GM12891 (cell line): ENCODE measurements around the gene TPD52L2.

Source experiments
- DNase-seq: peaks from one replicate; pipeline ENCODE4 v3.0.0; 2011; ENCODE audit warnings: low spot score; ENCODE audit not compliant: insufficient read length
- FAIRE-seq: peaks from 2 replicates; lab custom pipeline; 2011; peaks lifted over from hg19 to GRCh38; lab: Jason Lieb, UNC
- PAX5 ChIP-seq: IDR thresholded peaks from 2 replicates; pipeline ENCODE4 v1.6.1; 2011; ENCODE audit warnings: low read length, moderate library complexity, mild to moderate bottlenecking; ENCODE audit not compliant: insufficient read depth, severe bottlenecking
- POLR2A ChIP-seq: IDR thresholded peaks from 2 replicates; pipeline ENCODE4 v1.6.1; 2011; ENCODE audit warnings: low read depth, low read length, control low read depth
- POLR2AphosphoS5 ChIP-seq: IDR thresholded peaks from 2 replicates; pipeline ENCODE4 v1.6.1; 2011; ENCODE audit warnings: low read depth, low read length, control low read depth
- POU2F2 ChIP-seq: IDR thresholded peaks from 2 replicates; pipeline ENCODE4 v1.6.1; 2011; ENCODE audit warnings: low read depth, mild to moderate bottlenecking, control low read depth, low read length, moderate library complexity
- SPI1 ChIP-seq: IDR thresholded peaks from 2 replicates; pipeline ENCODE4 v1.6.1; 2011; ENCODE audit warnings: low read depth, low read length, control low read depth
- TAF1 ChIP-seq: IDR thresholded peaks from 2 replicates; pipeline ENCODE4 v1.6.1; 2011; ENCODE audit warnings: low read depth, low read length, control low read depth

The TPD52L2 gene

DNA sequence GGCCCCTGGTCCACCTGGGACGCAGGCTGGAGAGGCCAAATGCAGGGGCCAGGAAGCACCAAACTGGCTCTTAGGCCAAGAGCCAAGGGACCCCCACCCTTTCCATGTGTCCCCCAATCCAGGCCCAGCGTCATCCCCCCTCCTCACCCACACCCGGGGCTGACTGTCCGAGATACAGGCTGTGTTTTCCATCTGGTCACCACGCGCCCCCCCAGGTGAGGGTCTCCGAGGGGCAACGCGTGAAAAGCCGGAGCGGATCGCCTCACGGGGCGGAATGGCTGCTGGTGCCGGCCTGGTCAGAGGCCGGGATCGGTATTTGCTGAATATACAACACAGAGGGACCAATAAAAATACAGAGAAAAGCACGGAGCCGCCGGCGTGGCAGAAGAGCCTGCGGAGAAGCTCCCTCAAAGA, 9.0 kb upstream of the TPD52L2 start:
- FAIRE-seq = no peak
- no peak for TF ChIP-seq SPI1
- TF ChIP-seq POLR2A = no peak
- no peak for TF ChIP-seq TAF1
- TF ChIP-seq POU2F2 = no peak
- no peak for TF ChIP-seq POLR2AphosphoS5
- TF ChIP-seq PAX5 = no peak

DNA sequence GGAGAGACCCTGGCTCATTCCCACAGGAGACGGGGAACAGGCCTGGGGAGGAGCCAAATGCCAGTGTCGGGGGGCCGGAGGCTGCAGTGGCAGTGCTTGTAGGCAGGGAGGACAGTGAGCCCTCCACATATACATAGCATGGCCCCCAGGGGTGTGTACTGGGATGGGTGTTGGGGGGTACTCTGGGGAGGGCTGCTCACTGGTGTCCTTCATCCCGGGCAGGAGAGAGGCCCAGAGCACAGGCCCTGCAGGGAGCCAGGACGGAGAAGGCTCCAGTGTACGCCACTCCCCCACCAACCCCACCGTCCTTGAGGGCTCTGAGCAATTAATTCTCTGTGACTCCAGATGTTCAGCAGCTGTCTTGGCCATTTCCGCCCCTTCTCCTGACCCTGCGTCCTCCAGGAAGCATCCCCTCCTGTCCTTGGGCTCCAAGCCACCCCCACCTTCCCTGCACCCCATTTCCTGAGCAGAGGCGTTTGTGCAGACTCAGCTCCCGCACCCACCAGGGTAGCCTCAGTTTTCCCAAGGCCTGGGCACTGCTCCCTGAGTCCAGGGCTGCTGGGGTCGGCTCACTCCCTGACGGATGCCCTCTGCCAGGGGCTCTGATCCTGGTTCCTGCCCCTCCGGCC, 7.2 kb upstream of the TPD52L2 start:
- FAIRE-seq = peak; percentile 38

More for the DNA sequence above, 9.0 kb upstream of the TPD52L2 start:
- no peak for DNase-seq

DNA sequence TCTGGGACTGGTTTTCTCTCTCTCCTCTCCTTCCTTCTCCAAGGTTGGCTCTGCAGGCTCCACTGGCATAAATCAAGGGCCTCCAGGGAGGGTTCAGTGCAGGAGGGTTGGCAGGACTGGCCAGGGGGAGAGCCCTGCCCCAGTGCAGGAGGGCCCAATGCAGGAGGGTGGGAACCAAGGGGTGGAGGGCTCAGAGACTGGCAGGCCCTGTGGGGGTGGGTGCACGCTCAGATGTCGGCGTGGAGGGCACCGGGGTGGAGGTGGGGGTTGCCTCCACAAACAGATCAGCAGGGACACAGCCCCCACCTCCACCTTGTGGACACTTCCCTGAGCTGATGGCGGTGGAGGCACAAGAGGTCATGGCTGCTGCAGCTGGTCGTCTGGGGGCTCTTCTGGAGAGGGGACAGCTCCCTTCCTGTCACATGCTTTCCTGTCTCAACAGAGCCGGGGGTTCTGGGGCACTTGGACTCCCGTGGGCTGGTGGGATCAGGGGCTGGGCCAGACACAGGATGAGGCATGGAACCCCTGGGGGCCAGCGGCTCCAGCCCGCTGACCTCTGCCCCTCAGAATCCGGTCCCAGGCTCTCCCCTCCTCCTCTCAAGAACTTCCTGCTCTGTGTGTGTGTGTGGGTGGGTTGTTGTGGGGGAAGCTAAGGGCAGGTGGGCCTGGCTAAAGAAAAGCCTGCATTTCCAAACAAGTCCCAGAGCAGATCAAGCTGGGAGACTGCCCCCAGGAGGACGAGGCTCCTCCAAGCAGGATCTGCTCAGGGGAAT, 6.5 kb upstream of the TPD52L2 start:
- no peak for DNase-seq
- TF ChIP-seq POU2F2 (no peak), POLR2AphosphoS5 (no peak), POLR2A (no peak), TAF1 (no peak), SPI1 (no peak), PAX5 (no peak)
- peak; percentile 75 for FAIRE-seq

More for the DNA sequence above, 7.2 kb upstream of the TPD52L2 start:
- DNase-seq = no peak
- TF ChIP-seq TAF1 (no peak), POLR2A (0 out of 2 replicates have a peak, but pooled peaks have one; percentile 10), POU2F2 (no peak), POLR2AphosphoS5 (no peak), PAX5 (no peak)

DNA sequence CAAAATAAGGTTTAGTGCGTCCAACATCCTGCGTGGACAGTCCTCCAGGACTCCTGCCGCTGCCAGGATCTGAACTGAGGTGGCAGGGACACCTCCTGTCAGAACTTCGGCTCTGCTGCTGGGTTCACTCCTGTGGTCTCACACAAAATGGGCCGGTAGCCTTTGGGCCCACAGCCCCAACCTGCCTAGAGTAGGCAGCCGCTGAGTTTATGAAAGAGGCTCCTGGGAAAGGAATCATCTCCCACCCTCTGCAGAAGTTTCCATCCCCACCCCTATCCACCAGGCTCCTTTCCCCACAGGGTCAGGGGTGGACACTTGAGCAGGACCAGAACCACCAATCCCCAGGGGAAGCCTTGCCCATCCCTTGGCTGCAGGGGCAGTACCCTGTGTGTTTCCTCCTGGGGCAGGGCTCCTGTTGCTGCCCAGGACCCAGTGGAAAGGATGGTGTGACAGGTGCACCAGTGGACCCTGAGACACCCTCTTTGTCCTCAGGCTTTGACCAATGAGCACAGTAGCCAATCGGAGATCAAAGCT, 5.8 kb upstream of the TPD52L2 start:
- no peak for FAIRE-seq
- no peak for DNase-seq
- TF ChIP-seq PAX5 = no peak
- no peak for TF ChIP-seq SPI1
- no peak for TF ChIP-seq TAF1
- TF ChIP-seq POLR2AphosphoS5 = no peak
- TF ChIP-seq POU2F2 = no peak
- no peak for TF ChIP-seq POLR2A

DNA sequence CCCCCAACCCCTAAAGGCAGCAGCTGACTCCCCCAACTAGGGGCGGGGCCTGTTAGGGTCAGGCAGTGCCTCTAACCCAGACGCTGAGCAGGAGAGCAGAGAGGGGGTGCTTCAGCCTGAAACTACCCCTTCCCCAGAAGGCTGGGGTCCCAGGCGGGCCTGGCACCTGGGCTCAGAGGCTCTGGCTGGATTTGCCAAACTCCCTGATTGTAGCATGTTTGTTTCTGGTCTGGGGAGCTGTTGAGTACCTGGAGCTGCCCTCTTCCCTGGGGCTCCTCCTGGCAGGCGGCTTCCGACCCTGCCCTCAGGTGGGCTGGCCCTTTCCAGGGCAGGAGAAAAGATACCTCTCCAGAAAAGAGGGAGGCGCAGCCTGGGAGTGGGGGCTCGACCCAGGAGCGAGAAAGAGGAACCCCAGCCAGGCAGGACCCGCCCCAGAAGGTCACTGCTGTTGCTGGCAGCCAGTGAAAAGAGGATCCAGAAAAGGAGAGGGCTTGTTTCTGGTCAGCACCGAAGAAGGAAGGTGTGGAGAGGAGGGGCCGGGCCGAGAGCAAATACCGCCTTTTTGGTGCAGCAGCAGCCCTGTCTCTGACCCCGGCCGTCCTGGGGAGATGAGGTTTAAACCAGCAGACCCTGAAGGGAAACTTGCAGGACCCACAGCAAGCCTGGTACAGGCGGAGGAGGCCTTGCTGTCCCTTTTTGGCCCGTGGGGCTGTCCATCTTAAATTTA, 4.6 kb upstream of the TPD52L2 start:
- DNase-seq (no peak), FAIRE-seq (no peak)
- TF ChIP-seq POU2F2 (no peak), TAF1 (no peak), POLR2AphosphoS5 (no peak), SPI1 (0 out of 2 replicates have a peak, but pooled peaks have one; percentile 2)

DNA sequence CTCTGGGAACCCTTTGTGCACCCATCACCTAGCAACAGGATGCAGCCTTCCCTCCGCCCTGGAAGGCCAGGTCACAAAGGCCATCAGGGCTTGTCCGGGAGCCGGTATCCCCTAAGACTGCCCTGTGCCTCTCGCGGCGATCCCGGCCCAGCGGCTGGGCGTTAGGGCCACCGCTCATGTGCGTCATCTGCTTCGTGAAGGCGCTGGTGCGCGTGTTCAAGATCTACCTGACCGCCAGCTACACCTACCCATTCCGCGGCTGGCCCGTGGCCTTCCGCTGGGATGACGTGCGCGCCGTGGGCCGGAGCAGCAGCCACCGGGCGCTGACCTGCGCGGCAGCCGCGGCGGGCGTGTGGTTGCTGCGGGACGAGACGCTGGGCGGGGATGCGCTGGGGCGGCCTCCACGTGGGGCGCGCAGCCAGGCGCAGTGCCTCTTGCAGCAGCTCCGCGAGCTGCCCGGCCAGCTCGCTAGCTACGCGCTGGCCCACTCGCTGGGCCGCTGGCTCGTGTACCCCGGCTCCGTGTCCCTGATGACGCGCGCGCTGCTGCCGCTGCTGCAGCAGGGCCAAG, 3.6 kb upstream of the TPD52L2 start, which contains the start of gene ABHD16B:
ABHD16B (plus strand) TSS at position 134 of the 570 bp plus-strand sequence; CDS start at position 177, 43 bp downstream.
- DNase-seq = no peak
- TF ChIP-seq TAF1 = no peak
- no peak for TF ChIP-seq POLR2AphosphoS5
- TF ChIP-seq SPI1 = no peak
- no peak for TF ChIP-seq PAX5
- no peak for TF ChIP-seq POLR2A
- TF ChIP-seq POU2F2 = no peak
- no peak for FAIRE-seq

DNA sequence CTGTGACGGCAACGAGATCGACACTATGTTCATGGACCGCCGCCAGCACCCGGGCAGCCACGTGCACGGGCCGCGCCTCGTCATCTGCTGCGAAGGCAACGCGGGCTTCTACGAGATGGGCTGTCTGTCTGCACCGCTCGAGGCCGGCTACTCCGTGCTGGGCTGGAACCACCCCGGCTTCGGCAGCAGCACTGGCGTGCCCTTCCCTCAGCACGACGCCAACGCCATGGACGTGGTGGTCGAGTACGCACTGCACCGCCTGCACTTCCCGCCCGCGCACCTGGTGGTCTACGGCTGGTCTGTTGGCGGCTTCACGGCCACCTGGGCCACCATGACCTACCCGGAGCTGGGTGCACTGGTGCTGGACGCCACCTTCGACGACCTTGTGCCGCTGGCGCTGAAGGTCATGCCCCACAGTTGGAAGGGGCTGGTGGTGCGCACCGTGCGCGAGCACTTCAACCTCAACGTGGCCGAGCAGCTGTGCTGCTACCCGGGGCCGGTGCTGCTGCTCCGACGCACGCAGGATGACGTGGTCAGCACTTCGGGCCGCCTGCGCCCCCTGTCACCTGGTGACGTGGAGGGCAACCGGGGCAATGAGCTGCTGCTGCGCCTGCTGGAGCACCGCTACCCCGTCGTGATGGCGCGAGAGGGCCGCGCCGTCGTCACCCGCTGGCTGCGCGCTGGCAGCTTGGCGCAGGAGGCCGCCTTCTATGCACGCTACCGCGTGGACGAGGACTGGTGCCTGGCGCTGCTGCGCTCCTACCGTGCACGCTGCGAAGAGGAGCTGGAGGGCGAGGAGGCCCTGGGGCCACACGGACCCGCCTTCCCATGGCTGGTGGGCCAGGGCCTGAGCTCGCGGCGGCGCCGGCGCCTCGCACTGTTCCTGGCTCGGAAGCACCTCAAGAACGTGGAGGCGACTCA, 2.8 kb upstream of the TPD52L2 start:
- FAIRE-seq (no peak), DNase-seq (no peak)
- TF ChIP-seq POU2F2 (no peak), POLR2AphosphoS5 (no peak), TAF1 (no peak), SPI1 (no peak), PAX5 (no peak), POLR2A (no peak)

DNA sequence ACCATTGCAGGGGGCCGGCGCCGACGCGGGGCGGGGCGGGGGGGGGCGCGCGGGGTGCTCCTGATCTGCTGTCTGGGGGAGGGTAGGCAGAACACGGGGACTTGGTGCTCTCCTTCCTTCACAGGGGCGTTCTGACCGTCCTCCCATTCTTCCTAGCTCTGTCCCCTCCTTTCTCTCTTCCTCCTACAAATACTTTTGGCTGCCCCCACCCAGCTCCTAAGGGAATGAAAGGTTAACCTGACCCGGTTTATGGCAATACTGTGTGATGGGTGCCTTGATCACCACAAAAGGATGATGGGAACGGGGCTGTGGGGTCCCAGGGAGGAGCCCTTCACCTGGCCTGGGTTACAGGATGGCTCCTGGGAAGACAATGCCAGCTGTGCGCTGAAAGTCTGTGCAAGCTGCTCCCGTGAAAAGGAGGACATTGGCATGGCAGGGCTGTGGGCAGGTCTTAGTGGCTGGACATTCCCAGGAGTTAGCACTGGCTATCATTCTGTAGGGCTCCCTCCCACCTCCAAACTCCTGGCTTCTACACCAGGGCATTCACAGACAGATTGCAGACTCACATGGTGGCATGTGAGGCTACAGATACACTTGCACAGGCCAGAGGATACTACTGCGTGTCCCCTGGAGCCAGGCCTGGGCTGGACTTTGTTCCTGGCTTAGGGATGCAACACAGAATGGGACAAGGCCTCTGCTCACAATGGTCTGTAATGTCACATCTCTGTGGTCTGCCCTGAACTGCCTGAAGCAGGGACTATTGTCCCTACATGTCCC, 1.9 kb upstream of the TPD52L2 start:
- TF ChIP-seq POLR2A (no peak), TAF1 (no peak), PAX5 (no peak), POU2F2 (no peak), SPI1 (no peak), POLR2AphosphoS5 (no peak)
- DNase-seq = no peak
- FAIRE-seq = no peak
